HG03045 (cell line): ENCODE results near the gene NSD1.

Source experiments
- ATAC-seq: cut with Tn5 transposase; IDR thresholded peaks from one replicate; pipeline ENCODE4 v1.9.1; 2021; ENCODE audit warnings: mild to moderate bottlenecking, moderate library complexity; ENCODE audit not compliant: unreplicated experiment

NSD1 gene

DNA sequence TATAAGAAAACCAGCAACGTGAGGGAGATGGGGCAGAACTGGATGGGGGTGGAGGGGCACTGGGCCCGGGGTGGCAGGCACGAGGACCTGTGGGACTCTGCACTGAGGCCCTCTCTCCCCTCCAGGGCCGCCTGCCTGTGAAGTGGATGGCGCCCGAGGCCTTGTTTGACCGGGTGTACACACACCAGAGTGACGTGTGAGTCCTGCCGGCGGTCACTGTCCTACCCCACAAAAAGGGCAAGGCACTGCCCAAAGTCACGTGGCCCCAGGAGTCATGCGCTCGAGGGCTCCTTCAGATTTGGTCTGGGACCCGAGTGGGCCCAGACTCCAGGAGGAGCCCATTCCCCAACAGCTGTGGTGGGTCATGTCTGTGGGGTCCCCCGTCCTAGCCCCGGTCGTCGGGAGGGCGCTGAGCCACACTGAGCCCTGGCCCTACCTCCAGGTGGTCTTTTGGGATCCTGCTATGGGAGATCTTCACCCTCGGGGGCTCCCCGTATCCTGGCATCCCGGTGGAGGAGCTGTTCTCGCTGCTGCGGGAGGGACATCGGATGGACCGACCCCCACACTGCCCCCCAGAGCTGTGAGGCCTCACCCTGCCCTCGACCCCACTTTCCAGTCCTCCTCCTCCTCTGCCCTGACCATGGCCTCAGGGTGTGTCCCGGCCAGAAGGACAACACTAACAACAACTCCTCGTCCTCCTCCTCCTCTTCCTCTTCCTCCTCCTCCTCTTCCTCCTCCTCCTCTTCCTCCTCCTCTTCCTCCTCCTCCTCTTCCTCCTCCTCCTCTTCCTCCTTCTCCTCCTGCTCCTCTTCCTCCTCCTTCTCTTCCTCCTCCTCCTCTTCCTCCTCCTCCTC lies 37.2 kb upstream of the NSD1 start:
- no peak for ATAC-seq

DNA sequence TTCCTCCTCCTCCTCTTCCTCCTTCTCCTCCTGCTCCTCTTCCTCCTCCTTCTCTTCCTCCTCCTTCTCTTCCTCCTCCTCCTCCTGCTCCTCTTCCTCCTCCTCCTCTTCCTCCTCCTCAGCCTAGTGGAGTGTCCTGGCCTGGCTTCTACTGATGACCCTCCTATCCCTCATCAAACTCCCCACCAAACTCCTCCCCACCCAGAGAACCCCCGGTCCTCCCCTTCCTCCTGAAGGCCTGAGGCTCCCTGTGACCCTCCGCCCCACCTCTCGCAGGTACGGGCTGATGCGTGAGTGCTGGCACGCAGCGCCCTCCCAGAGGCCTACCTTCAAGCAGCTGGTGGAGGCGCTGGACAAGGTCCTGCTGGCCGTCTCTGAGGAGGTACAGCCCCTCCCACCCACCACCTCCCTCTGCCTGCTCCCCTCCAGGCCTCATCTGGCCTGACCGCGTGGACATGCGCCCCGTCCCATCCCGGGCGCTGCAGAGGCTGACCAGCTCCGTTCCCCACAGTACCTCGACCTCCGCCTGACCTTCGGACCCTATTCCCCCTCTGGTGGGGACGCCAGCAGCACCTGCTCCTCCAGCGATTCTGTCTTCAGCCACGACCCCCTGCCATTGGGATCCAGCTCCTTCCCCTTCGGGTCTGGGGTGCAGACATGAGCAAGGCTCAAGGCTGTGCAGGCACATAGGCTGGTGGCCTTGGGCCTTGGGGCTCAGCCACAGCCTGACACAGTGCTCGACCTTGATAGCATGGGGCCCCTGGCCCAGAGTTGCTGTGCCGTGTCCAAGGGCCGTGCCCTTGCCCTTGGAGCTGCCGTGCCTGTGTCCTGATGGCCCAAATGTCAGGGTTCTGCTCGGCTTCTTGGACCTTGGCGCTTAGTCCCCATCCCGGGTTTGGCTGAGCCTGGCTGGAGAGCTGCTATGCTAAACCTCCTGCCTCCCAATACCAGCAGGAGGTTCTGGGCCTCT lies 36.3 kb upstream of the NSD1 start:
- no peak for ATAC-seq

- ATAC-seq = no peak
Observed at GRCh38 chr5:177098120-177098469, 35.5 kb upstream of the NSD1 start.

- ATAC-seq = no peak
Observed at GRCh38 chr5:177098470-177099141, 35.0 kb upstream of the NSD1 start.

GRCh38 chr5:177099422-177100093 lies 34.0 kb upstream of the NSD1 start:
- no peak for ATAC-seq

DNA sequence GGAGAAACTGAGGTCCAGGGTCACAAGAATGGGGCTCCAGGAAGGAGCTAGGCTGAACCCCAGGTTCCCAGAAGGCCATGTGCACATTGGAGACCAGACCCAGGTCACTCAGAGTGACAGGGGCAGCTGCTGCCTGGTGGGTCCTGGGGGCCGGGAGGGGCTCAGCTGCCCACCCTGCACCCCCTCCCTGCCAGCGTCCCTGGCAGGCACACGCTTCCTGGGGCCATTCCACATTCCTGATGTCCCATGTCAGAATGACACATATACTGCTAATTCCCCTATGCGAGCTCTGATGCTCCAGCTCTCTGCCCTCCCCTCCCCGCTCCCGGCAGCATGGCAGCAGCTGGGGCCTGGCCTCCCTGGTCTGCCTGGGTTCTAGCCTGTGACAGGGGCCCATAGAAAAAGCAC lies 32.9 kb upstream of the NSD1 start:
- ATAC-seq = no peak

DNA sequence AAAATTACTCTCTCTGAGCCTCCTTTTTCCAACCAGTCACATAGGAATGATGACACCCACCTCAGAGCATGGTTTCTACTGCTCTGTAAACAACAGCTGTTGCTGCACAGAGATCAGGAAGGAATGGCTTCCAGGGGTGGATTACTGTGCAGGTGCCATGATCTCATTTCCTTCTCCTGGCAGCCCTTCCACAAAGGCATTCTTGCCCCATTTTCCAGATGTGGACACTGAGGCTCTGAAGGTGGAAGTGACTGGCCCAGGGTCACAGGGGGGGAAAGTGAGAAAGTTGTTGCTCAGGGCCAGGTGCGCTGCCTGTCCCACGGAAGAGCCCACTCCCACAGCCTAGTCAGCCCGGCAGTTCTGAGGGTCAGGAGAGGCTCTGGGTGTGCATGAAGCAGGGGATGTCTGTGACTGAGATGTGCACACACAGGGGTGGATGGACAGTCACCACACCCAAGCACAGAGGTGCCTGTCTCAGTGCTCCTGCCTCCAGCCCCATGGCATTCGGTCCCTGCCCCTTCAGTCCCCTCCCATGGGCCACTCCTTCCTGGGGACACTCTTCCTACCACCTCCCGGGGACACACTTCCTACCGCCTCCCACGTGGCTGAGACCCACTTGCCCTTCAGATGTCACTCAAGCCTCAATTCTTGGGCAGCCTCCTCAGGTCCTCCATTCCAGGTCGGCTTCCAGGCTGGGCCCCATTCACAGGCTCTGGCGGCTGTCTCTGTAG lies 29.9 kb upstream of the NSD1 start:
- ATAC-seq = no peak

- no peak for ATAC-seq
Observed at GRCh38 chr5:177105691-177106476, 27.7 kb upstream of the NSD1 start.

- ATAC-seq = no peak
Observed at GRCh38 chr5:177107159-177107558, 26.4 kb upstream of the NSD1 start.

DNA sequence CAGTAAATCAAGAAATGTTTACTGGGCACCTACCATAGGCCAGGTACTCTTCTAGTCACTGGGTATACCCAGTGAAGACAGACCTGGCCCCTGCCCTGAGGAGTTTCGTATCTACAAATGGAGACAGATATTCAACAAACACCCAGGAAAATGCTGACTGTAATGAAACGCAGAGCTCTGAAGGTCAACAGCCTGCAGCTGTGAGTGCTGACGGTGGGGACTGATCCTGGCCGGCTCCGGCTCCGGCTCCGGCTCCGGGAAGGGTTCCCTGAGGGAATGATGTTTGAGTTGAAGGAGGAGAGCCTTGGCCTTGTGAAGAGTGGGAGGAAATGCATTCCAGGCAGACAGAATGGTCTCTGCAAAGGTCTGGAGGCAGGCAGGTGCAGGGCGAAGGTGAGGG lies 23.8 kb upstream of the NSD1 start:
- no peak for ATAC-seq

DNA sequence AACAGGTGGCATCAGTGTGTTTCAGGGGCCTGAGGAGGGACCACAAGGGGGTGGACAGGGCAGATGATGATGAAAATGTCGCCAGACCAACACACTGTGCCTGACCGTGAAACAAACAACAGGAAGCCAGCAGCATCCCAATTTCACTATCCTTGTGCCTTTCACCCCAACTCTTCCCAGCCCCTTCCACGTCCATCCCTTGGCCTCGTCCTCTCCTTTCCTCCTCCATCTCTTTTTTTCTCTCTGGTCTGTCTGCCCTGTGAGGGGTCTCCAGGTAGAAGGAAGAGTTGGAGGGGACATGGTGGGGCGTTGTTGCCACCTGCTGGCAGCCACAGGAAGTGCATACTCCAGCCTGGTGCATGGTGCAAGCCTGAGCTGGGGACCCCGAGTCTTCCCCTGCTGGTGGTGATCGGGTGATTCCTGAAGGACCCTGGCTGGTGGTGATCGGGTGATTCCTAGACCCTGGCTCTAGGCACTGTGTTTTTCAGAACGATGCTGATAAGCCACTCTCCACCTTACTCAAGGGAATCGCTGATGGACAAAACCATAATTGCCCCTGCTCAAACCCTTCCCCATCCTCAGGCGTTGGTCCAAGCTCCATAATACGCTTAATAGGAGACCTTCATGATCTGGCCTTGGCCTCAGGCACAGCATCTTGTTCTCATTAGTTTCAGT lies 21.7 kb upstream of the NSD1 start:
- ATAC-seq = no peak

DNA sequence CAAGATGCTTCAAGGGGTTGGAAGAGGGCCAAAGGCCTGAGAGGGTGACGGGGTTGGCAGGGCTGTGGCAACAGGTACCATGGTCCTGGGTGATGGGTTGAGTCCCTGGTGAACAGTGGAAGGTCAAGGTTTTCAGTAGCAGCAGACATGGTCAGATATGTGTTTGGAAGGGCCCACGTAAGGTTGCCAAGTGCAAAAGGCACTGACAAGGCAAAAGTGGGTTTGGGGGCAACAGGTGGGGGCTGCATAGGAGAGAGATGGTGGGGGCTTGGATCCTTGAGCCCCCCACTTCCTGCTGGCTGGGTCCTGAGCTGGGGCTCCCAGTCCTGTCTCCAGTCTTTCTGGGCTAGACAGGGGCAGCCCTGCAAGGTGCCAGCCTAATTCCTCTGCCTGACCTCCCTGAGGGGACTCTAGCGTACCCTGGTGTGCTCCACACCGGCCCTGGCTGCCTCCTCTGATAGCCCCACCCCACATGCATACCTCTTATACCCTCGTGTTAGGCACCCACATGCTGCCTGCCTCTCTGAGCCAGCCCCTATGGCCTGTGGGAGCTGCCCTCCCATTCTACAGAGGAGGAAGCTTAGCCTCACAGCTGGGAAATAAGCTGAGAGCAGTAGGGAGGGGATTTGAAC lies 20.9 kb upstream of the NSD1 start:
- ATAC-seq = no peak

GRCh38 chr5:177113566-177114424 lies 19.8 kb upstream of the NSD1 start:
- no peak for ATAC-seq

DNA sequence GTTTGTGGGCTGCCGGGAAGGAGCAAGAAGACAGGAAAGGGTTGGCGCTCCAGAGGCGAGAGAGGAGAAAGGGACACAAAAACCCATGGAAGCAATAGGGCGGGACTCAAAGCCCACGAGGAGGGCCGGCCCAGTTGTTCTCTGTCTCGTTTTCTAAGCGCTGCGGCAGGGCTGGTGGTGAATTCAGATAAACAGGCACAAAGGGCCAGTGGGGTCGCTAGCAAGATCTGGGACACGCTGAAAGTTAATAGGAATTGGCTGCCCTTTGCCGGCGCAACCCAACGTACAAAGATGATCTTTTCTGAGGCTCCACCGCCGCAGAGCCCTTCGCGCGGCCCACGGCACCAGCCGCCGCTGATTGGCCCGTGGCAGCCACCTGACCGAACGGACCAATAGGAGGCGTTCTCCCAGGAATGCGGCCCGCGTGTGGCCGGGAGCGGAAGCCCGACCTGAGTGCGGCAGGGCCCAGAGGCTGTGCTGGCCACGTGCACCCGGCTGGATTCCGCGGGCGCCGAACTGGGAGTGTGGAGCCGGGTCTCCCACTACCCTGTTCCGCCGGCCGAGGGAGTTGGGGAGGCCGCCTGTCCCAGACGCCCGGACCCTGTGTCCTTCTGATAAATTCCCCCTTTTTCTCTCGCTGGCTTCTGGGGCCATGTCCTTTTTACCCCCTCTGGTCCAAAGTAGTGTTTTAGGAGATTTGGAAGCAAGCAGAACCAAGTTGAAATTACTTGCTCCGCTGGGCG lies 16.8 kb upstream of the NSD1 start:
- ATAC-seq = no peak

GRCh38 chr5:177117441-177118045 lies 16.0 kb upstream of the NSD1 start:
- ATAC-seq = no peak

- ATAC-seq = no peak
Observed at GRCh38 chr5:177122566-177122965, 11.0 kb upstream of the NSD1 start.
